Mammary epithelial cell (primary cell): ENCODE data around the gene SUPT16H.

ENCODE experiments used
- CTCF ChIP-seq, 2 donors: IDR thresholded peaks in 1 of 2; conservative IDR thresholded peaks in 1 of 2; 2 replicates each; pipeline ENCODE4 v1.5.1; 2011 to 2012; ENCODE audit warnings: inconsistent platforms in 2 of 2, low read length in 2 of 2, mild to moderate bottlenecking in 2 of 2, control low read depth in 1 of 2, low read depth in 1 of 2; ENCODE audit not compliant: insufficient read depth in 1 of 2; ENCODE audit errors: extremely low read depth in 1 of 2
- EZH2 ChIP-seq: IDR thresholded peaks from 2 replicates; pipeline ENCODE4 v1.6.1; 2012; ENCODE audit warnings: low read length, inconsistent platforms, borderline replicate concordance

DNA sequence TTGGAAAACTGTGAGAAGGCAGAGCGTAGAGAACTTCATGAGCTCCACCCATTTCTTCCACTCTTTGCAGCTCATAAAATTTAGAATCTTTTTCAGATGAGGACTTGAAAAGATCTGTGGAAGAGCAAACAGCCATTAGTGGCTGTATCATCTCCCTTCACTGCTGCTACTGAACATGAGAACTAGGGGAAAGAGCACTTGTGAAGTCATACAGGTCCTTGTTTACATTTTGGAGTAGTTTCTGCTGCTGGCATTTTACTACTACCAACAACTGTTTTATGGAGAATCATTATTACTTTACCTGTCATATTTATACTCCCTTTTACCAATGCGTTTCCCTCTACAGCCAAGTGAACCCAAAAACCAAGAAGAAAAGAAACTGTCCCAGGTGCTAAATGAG lies 62.9 kb downstream of the SUPT16H start:
- TF ChIP-seq CTCF (conservative IDR thresholded peaks at IDR 0.05 in 1 of 2, IDR thresholded peaks at IDR 0.05 in 1 of 2; ENCODE audit: extremely low read depth in 1 of 2, insufficient read depth in 1 of 2, low read depth in 1 of 2, low read length in 2 of 2) = no peak
- TF ChIP-seq EZH2 = no peak
